ENCODE results near the gene CFAP57. TPM values are rescaled to one million over a fixed set of nuclear protein-coding genes. Genes with fewer than 3 reads are reported as not detected.

The CFAP57 gene
- total RNA-seq, 1 donor from 2014 or later = 0.20 TPM

DNA sequence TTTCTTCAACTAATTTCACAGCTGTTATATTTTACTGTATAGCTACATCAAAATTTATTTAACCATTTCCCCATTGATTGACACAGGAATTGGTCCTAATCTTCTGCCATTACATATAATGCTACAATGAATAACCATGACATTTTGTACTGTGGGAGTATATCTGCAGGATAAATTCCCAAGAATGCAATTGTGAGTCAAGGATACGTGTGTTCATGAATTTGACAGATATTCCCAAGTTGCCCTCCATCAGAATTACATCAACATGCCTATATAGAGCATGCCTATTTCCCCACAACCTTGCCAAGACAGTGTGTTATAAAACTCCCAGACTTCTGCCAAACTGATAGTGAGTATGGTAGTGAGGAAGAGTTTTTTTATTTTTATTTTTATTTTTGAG is 125.9 kb downstream of the CFAP57 start:
- DNase-seq (ENCODE audit: low read depth in 2 of 2) = no peak

DNA sequence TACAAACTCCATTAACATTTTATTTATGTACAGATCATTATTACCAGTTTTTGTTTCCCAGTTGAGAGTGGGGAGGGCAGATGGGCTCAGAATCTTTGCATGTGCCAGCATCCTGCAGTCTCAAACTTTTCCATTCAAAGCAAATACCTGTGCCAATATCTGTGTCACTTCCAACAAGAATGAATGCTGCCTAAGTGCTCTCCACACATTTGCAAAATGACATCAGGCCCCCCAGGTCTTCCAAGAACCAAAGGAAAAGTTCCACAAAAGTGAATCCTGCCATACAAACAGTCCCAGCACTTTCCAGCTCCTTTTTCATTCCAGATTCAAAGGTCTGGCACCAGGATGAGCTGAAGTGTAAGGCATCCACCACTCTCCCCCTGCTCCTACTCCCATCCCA is 127.0 kb downstream of the CFAP57 start:
- DNase-seq (ENCODE audit: low read depth in 2 of 2) = peak in 1 of 2 donors; percentile 75

DNA sequence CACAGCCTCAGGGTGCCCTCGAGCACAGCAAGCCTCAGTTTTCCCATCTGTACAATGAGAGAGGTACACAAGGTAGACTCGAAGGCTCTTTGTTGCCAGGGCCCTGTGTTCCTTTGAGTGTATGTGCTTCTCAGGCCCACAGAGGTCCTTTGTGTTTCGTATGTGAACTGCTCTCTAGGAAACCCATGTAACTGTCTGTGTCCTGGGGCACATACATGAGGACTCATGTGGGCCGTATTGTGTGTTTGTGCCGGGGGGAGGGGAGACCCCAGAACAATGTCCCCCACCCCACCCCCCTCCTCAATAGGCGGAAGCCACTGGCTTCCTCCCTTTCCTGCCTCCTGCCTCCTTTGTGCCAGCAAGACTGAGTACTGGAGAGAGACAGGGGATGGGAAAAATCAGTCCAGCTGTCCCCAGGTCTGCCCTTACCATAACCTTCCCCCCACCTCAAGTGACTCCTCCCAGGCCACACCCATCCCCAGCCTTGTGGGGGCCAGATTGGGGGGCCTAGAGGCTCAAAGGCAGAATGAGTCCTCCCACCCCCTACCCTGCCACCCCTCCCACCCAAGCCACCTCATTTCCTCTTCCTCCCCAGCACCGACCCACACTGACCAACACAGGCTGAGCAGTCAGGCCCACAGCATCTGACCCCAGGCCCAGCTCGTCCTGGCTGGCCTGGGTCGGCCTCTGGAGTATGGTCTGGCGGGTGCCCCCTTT is 128.4 kb downstream of the CFAP57 start, which contains the start of gene TIE1:
Gene TIE1, plus strand, starts transcription at position 605 of the 717 bp plus-strand sequence. Its CDS starts 90 bp downstream, at position 695.
- DNase-seq (ENCODE audit: low read depth in 2 of 2) = peak; percentile 89 to 90

DNA sequence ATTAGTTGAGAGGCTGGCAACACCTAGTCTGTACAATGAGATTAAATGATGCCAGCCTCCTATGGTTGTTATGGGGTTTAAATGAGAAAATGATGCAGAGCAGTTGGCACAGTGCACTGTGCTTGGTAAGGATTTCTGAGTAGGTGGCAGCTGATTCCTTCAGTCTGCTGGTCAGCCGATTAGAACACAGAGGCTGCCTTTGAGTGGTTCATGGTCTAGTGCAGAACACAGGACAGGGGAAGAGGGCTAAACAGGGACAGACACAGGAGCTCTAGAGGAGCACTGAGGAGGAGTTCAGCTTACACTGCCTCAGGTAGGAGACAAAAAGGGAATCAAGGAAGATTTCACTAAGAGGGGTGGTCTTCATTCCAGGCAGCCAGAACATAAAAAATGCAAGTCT is 130.1 kb downstream of the CFAP57 start:
- DNase-seq (ENCODE audit: low read depth in 2 of 2) = peak in 1 of 2 donors; percentile 25

DNA sequence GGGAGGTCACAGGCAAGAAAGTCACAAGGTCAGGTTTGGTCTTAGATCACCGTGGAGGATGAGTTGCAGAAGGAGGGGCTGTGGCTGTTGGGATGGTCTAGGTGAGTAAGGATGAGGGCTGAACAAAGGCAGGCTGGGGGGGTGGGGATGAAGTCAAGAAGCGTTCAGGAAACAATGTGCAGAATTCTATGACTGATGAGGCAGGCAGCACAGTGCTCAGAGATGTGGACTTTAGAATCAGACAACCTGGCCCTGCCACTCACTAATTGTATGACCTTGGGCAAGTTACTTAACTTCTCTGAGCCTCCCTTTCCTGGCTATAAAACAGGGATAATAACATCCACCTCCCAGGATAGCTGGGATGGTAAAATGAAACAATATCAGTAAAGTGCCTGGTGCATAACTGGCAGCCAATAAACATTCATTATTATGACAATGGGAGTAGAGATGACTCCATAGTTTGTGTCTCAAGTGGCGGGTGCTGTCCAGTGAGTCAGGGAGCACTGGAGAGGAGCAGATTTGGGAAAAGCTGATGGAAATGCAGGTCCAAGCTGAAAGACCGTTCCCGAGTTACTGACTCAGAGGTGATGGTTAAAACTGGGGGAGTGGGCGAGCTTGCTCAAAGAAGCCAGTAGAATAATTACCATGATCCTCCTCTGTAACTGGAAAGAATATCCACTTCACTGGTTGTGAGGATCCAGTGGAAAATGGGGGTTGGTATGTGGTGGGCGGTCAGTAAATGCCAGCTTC is 130.8 kb downstream of the CFAP57 start:
- DNase-seq (ENCODE audit: low read depth in 2 of 2) = peak in 1 of 2 donors; percentile 39

DNA sequence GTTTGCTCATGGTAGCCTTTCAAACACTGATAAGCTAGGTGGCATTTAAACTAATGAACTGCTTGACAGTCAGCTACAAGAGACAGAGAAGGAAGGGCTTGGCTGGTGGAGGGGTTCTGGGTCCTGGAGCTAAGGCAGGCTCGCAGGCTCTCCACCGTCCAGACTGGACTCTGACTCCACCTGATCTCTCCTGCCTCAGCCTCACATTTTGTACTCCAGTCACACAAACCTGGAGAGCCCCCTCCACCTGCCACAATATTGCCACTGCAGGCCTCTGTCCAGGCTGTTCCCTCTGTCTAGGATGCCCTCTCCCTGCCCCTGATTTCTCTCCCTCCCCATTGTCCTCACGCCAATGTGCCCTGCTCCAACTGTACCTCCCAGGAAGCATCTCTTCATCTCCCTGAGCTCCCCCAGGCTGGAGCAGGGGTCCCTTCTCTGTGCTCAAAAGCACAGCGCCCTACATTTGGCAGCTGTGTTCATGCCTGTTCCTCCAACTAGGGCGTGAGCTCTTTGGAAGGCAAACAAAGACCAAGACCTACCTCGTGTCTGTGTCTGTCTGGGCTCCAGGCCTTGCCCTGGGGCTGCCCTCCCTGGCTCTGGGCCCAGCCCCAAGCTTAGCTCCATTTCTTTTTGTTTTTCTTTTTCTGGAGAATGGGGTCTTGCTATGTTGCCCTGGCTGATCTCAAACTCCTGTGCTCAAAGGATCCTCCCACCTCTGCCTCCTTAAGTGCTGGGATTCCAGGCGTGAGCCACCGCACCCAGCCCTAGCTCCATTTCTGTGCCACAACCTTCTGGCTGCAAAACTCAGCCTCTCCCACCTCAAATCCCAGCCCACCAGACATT is 131.6 kb downstream of the CFAP57 start:
- DNase-seq (ENCODE audit: low read depth in 2 of 2) = peak in 1 of 2 donors; percentile 21

Other genes with a start within 250 kb of the CFAP57 start
- gene SLC2A1, start 213.5 kb upstream of the CFAP57 start, total RNA-seq = 11.6 and 32.7 TPM in 2 replicates
- gene EBNA1BP2, start within 50 bp of the CFAP57 start, total RNA-seq = 55.4 and 65.2 TPM in 2 replicates
- gene TMEM125, start 97.7 kb downstream of the CFAP57 start, total RNA-seq = not detected in 2 replicates
- not detected in 2 replicates for gene C1orf210, start 113.3 kb downstream of the CFAP57 start, total RNA-seq
- 749 and 1,401 TPM in 2 replicates for gene TIE1, start 128.7 kb downstream of the CFAP57 start, total RNA-seq
- gene MPL, start 165.5 kb downstream of the CFAP57 start, total RNA-seq = under 0.01 TPM in 1 of 2 replicates, not detected in the other
- 6.9 and 27.5 TPM in 2 replicates for gene CDC20, start 186.7 kb downstream of the CFAP57 start, total RNA-seq
- gene ELOVL1, start 195.7 kb downstream of the CFAP57 start, total RNA-seq = 58.4 and 71.6 TPM in 2 replicates
- 29.4 and 34.9 TPM in 2 replicates for gene MED8, start 217.5 kb downstream of the CFAP57 start, total RNA-seq
- 7.6 and 13.7 TPM in 2 replicates for gene SZT2, start 217.6 kb downstream of the CFAP57 start, total RNA-seq

Measured in lung microvascular endothelial cell (primary cell).